ENCODE data around the gene DLGAP4. TPM values are rescaled to one million over a fixed set of nuclear protein-coding genes. Genes with fewer than 3 reads are reported as not detected.

The DLGAP4 gene
- total and polyA plus RNA-seq, 4 donors: 17.8 to 121 (median 70.7) TPM

DNA sequence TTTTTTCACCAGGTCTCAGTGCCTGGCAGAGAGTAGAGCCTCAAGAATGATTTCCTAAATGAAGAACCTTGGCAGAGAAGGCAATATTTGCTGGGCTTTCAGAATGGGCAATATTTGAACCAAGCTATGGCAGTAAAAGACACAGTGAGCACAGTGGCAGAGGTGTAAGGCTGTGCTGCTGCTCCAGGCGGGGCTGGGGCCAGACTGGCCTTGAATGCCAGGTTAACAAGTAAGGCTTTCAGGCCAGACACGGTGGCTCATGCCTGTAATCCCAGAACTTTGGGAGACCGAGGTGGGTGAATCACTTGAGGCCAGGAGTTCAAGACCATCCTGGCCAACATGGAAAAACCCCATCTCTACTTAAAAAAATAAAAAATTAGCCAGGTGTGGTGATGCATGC is 226.7 kb downstream of the DLGAP4 start:
- Histone ChIP-seq H3K4me1 (ENCODE audit: control insufficient read depth, insufficient read depth, low read length) (no peaks in the 10 kb centered on the region), H3K36me3 (ENCODE audit: control insufficient read depth, insufficient read depth, low read length) (peaks cover 30% of the 10 kb centered on the region), H3K9me3 (ENCODE audit: control insufficient read depth, insufficient read depth, low read length) (no peaks in the 10 kb centered on the region), H3K27ac (ENCODE audit: low read depth, low read length) (no peak overlapping the region), H3K4me3 (ENCODE audit: low read depth, low read length) (no peak overlapping the region), H3K27me3 (ENCODE audit: control insufficient read depth, insufficient read depth, low read length) (no peaks in the 10 kb centered on the region)
- WGBS (ENCODE audit: insufficient coverage): 100% methylated on average over 2 of the region's 3 CpGs
- DNase-seq (ENCODE audit: low read depth in 4 of 6, low spot score in 6 of 6): no peak

DNA sequence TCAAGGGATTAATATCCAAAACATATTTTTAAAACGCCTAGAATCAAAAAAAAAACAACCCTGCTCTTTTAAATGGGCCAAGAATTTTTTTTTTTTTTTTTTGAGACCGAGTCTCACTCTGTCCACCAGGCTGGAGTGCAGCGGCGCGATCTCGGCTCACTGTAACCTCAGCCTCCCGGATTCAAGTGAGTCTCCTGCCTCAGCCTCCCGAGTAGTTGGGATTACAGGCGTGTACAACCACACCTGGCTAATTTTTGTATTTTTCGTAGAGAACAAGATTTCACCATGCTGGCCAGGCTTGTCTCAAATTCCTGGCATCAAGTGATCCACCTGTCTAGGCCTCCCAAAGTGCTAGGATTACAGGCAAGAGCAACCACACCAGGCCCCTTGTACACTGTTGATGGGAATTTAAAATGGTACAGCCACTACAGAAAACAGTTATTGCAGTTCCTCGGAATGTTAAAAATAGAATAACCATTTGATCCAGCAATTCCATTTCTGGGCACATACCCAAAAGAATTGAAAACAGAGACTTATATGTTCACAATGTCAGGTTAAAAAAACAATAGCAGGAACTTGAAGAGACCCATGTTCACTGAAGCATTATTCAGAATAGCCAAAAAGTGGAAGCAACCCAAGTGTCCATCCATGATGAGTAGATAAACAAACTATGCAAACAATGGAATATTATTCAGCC is 232.0 kb downstream of the DLGAP4 start:
- peaks cover 19% of the 10 kb centered on the region for H3K4me1 ChIP-seq (ENCODE audit: control insufficient read depth, insufficient read depth, low read length)
- H3K36me3 ChIP-seq (ENCODE audit: control insufficient read depth, insufficient read depth, low read length): peaks cover 3% of the 10 kb centered on the region
- no peak overlapping the region for H3K4me3 ChIP-seq (ENCODE audit: low read depth, low read length)
- DNase-seq (ENCODE audit: low read depth in 4 of 6, low spot score in 6 of 6): no peak
- 100% methylated on average over 5 of the region's 11 CpGs for WGBS (ENCODE audit: insufficient coverage)
- peaks cover 2% of the 10 kb centered on the region for H3K27me3 ChIP-seq (ENCODE audit: control insufficient read depth, insufficient read depth, low read length)
- H3K27ac ChIP-seq (ENCODE audit: low read depth, low read length): no peak overlapping the region
- no peaks in the 10 kb centered on the region for H3K9me3 ChIP-seq (ENCODE audit: control insufficient read depth, insufficient read depth, low read length)

DNA sequence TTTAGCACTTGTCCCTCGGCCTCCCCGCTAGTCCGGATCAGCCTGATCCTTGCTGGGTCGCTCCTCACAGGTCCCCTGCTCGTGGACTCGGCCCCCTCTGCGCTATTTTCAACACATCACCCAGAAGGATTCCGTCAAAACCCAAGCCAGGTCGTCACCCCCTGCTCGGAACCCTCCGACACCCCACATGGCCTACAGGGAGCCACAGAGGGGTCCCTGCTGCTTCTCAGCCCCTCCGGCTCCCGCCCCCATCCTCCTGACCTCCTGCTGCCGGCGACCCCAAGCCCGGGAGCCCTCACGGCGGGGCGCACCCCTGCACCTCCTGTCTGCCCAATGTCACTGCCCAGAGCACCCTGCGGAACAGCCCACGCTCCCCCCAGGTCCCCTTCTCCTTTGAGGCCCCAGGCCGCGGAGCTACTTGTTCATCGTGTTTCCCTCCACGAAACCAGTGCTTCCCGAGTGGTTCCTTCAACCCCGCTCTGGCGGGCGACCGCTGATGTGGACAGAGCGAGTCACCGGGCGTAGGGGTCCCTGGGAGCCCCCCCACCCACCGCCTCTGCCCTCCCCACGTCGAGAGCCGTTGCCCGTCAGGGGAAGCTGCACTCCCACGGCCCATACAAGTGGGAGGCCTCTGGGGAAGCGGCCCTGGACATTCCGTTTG is 234.5 kb downstream of the DLGAP4 start:
- no peak overlapping the region for H3K27ac ChIP-seq (ENCODE audit: low read depth, low read length)
- H3K4me1 ChIP-seq (ENCODE audit: control insufficient read depth, insufficient read depth, low read length): peaks cover 30% of the 10 kb centered on the region
- H3K27me3 ChIP-seq (ENCODE audit: control insufficient read depth, insufficient read depth, low read length): peaks cover 2% of the 10 kb centered on the region
- peak overlapping the region; percentile 35 for H3K4me3 ChIP-seq (ENCODE audit: low read depth, low read length)
- WGBS (ENCODE audit: insufficient coverage): 57% methylated on average over 34 of the region's 41 CpGs
- peaks cover 3% of the 10 kb centered on the region for H3K36me3 ChIP-seq (ENCODE audit: control insufficient read depth, insufficient read depth, low read length)
- H3K9me3 ChIP-seq (ENCODE audit: control insufficient read depth, insufficient read depth, low read length): no peaks in the 10 kb centered on the region
- DNase-seq (ENCODE audit: low read depth in 4 of 6, low spot score in 6 of 6): no peak

DNA sequence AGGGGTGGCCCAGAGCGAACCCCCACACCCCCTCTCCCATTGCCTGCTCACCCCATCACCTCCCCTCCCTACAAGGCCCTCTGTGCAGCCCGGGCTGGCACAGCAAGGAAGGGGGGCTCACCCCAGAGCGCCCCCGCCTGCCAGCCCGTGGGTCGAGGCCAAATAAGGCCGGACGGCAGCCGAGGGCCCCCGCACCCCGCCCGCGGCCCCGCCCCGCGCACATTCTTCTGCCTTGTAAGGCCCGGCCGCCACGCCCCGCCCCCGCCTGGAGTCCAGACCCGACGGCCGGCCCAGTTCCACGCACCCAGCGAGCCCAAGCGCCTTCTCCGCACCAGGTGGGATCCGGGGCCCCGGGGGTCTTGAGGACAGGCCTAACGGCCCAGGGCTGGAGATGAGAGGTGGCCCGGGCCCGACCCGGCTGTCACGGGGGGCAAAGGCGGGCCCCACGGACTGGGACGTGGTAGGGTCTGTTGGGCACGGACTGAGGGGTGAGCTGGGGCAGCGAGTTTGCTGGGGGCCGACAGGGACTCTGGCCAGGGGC is 235.2 kb downstream of the DLGAP4 start, which contains the start of gene MYL9:
Gene MYL9, plus strand, starts transcription at position 293 of the 541 bp plus-strand sequence. CDS start 3,366 bp downstream, outside the sequence.
- Histone ChIP-seq H3K4me3 (ENCODE audit: low read depth, low read length) (peak within 1 kb of the TSS; percentile 69), H3K9me3 (ENCODE audit: control insufficient read depth, insufficient read depth, low read length) (no peaks in the 10 kb centered on the region), H3K27ac (ENCODE audit: low read depth, low read length) (peak within 1 kb of the TSS; percentile 61), H3K4me1 (ENCODE audit: control insufficient read depth, insufficient read depth, low read length) (peaks cover 30% of the 10 kb centered on the region), H3K36me3 (ENCODE audit: control insufficient read depth, insufficient read depth, low read length) (peaks cover 3% of the 10 kb centered on the region), H3K27me3 (ENCODE audit: control insufficient read depth, insufficient read depth, low read length) (peaks cover 2% of the 10 kb centered on the region)
- WGBS (ENCODE audit: insufficient coverage): 13% methylated on average over 39 of the region's 41 CpGs
- DNase-seq (ENCODE audit: low read depth in 4 of 6, low spot score in 6 of 6): peak in 1 of 6 donors; percentile 65

DNA sequence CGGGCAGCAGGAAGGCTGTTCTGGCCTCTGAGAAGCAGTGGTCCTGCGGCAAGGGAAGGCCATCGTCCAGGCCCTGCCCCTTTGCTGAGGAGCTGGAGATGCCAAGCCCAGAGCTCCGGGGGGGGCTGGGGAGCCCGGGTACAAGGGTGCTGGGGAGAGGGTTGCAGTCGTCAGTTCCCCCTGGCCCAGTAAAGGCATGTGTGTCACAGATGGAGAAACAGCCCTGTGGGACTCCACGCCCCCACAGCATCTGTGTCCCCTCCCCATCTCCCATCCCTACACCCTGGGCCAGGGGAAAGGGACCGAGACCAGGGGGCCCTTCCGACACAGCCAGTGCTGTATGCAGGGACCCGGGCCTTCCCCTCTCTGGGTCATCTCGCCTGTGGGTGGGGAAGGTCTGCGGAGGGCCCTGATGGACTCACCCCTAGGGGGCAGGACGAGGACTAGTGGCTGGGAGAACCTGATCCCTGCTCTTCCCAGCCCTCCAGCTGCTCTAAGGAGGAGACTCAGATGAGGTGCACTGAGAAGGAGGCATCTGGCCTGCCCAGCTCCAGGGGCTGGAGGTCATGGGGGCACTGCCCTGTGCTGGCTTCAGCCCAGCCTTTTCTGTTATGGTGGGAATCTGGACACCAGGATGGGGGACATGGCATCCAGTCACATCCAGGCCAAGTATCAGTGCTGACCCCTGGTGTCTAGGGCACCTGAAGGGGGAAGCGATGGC is 235.8 kb downstream of the DLGAP4 start:
- Histone ChIP-seq H3K9me3 (ENCODE audit: control insufficient read depth, insufficient read depth, low read length) (no peaks in the 10 kb centered on the region), H3K27me3 (ENCODE audit: control insufficient read depth, insufficient read depth, low read length) (peaks cover 2% of the 10 kb centered on the region), H3K36me3 (ENCODE audit: control insufficient read depth, insufficient read depth, low read length) (peaks cover 3% of the 10 kb centered on the region), H3K27ac (ENCODE audit: low read depth, low read length) (peak overlapping the region; percentile 61), H3K4me3 (ENCODE audit: low read depth, low read length) (peak overlapping the region; percentile 69), H3K4me1 (ENCODE audit: control insufficient read depth, insufficient read depth, low read length) (peaks cover 30% of the 10 kb centered on the region)
- WGBS (ENCODE audit: insufficient coverage): 38% methylated on average over 9 of the region's 14 CpGs
- DNase-seq (ENCODE audit: low read depth in 4 of 6, low spot score in 6 of 6): no peak

DNA sequence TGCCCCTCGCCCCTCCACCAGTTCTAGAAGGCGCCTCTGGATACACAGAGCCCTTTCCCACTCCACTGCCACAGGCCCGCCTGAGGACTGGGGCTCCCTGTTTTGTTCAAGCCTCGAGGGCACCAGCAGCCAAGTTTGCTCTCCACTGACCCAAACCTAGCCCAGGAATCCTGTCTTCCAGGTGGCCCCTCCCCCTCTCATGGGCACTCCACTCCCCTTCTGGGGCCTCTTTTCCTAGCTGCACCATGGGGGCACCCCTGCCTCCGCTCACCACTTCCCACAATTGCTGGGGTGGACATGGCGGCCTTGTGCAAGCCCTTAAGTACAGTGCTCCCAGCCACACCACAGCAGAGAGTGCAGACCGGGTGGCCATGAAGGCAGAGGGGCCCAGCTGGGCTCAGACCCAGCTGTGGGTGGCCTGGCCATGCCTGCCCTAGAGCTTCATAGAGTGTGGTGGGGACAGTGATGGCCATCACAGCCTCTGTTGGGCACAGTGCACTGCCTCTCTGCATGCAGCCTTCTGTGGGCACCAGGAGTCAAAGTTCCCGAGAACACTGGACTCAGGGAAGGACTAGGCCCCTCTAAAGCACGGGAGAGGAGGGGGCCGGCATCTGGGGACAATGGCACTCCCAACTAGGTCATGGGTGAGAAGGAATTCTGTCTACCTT is 236.5 kb downstream of the DLGAP4 start:
- no peak overlapping the region for H3K27ac ChIP-seq (ENCODE audit: low read depth, low read length)
- WGBS (ENCODE audit: insufficient coverage): 88% methylated on average over 10 of the region's 10 CpGs
- H3K9me3 ChIP-seq (ENCODE audit: control insufficient read depth, insufficient read depth, low read length): no peaks in the 10 kb centered on the region
- DNase-seq (ENCODE audit: low read depth in 4 of 6, low spot score in 6 of 6): no peak
- H3K4me1 ChIP-seq (ENCODE audit: control insufficient read depth, insufficient read depth, low read length): peaks cover 30% of the 10 kb centered on the region
- peaks cover 3% of the 10 kb centered on the region for H3K36me3 ChIP-seq (ENCODE audit: control insufficient read depth, insufficient read depth, low read length)
- peaks cover 2% of the 10 kb centered on the region for H3K27me3 ChIP-seq (ENCODE audit: control insufficient read depth, insufficient read depth, low read length)
- no peak overlapping the region for H3K4me3 ChIP-seq (ENCODE audit: low read depth, low read length)

DNA sequence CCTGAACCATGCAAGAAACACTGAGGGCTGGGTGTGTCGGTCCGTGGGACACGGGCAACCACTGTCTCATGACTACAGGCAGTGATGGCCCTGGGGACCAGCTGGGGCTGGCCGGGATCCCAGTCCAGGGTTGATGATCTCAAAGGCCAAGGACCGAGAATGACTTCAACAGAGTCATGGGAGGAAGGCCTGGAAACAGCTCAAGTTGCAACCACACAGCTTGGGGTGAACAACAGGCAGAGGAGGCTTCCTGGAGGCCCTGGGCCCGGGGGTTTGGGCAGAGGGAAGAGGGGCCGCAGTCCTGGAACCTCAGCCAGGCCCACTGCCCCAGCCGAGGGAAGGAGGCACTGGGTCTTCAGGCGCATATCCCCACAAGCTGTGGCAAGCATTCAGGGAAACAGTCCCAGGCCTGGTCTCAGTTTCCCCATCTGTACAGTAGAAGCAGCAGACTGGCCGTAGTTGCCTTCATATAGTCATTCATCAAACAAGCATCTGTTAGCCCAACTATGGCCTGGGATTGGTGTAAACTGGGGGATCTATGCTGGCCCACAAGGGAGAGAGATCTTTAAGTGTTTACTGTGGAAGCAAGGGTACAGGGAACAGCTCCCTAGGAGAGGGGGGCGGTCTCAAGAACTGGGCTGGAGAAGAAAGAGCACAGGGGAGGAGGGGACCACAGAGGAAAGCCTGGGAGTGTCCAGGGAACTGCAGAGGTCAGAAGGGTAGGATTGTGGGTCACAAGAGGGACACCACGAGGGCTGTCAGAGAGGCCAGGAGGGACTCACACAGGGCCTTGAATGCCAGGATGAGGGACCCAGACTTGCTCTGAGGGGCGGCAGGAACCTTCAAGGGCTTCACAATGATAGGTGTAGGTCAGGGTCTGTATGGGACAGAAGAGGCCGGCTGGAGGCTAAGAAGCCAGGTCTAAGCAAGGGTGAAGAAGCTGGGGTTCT is 237.3 kb downstream of the DLGAP4 start:
- Histone ChIP-seq H3K4me1 (ENCODE audit: control insufficient read depth, insufficient read depth, low read length) (peaks cover 30% of the 10 kb centered on the region), H3K27me3 (ENCODE audit: control insufficient read depth, insufficient read depth, low read length) (peaks cover 2% of the 10 kb centered on the region), H3K4me3 (ENCODE audit: low read depth, low read length) (no peak overlapping the region), H3K9me3 (ENCODE audit: control insufficient read depth, insufficient read depth, low read length) (no peaks in the 10 kb centered on the region), H3K36me3 (ENCODE audit: control insufficient read depth, insufficient read depth, low read length) (peaks cover 3% of the 10 kb centered on the region), H3K27ac (ENCODE audit: low read depth, low read length) (no peak overlapping the region)
- DNase-seq (ENCODE audit: low read depth in 4 of 6, low spot score in 6 of 6): no peak
- 84% methylated on average over 12 of the region's 14 CpGs for WGBS (ENCODE audit: insufficient coverage)

DNA sequence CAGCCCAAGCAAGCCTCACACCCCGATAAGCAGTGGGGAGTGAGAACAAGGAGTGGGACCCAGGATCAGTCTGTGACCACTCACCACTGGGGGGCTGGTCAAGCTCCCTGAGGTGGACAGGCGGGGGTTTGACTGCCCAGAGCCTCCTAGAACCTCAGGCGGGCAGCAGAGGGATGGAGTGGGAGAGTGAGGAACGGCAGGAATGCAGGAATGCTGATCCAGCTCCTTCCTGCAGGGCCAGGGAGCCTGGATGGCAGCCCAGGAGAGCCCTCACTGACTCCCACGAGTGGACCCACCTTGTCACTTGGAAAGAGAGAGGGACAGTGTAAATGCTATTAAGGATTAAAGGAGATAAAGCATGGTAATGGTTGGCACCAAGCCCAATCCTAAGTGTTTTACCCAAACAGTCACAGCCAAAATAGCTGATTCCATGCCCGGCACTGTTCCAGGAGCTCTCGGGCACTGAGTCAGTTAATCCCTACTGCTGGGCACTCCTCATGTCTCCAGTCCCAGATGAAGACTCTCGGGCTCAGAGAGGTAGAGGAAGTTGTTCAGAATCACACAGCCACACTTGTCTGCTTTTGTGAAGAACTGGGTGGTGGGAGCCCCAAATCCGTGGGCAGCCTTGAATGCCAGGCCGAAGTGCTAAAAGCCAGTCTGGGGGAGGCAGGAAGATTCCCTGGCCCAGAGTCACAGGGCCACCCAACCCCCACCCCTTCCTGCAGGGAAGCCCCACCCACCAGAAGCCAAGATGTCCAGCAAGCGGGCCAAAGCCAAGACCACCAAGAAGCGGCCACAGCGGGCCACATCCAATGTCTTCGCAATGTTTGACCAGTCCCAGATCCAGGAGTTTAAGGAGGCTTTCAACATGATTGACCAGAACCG is 238.2 kb downstream of the DLGAP4 start:
- Histone ChIP-seq H3K4me1 (ENCODE audit: control insufficient read depth, insufficient read depth, low read length) (peaks cover 30% of the 10 kb centered on the region), H3K27ac (ENCODE audit: low read depth, low read length) (no peak overlapping the region), H3K4me3 (ENCODE audit: low read depth, low read length) (no peak overlapping the region), H3K9me3 (ENCODE audit: control insufficient read depth, insufficient read depth, low read length) (no peaks in the 10 kb centered on the region), H3K36me3 (ENCODE audit: control insufficient read depth, insufficient read depth, low read length) (peaks cover 3% of the 10 kb centered on the region), H3K27me3 (ENCODE audit: control insufficient read depth, insufficient read depth, low read length) (peaks cover 2% of the 10 kb centered on the region)
- WGBS (ENCODE audit: insufficient coverage): 81% methylated on average over 14 of the region's 15 CpGs
- peak in 1 of 6 donors; percentile 19 for DNase-seq (ENCODE audit: low read depth in 4 of 6, low spot score in 6 of 6)
